ENCODE measurements around the gene GRIFIN.

The GRIFIN gene

DNA sequence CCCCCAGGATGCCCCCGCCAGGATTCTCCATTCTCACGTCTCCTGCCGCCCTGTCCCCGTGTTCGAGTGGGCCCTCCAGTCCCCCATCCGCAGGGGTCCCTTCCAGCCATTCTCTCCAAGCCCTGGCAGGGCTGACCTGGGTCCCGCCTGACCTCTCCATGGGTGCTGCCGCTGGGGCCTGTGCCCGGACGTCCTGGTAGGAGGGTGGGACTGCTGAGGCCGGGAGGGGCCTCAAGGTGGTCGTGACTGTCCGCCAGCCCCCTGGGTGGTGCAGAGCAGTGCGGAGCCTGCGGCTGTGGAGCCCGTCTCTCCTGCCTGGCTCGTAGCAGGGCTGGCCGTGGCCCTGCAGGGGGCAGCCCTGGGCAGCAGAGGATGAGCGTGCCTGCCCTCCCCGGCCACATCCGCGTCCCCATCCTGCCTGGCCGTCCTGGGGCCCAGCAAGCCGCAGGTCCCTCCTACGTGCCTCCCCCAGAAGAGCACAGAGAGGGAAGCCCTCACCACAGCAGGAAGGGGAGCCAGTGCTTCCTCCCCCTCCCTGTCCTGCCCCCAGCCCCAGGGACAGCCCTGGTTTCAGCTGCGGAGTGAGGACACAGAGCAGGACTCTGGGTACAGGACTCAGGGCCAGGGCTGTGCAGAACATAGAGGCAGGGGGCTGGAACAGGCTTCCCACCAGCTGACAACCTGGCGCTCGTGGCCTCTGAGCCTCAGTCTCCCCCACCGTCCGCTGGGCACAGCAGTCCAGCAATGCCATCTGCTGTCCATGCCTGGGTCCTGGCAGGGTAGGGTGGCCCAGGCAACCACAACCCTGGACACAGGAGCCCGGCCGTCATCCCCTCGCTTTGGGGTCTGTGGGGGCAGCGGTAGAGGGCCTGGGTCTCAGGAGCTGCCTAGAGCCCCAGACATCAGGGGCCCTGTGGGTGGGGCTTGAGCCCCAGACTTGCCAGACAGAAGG is 1.5 kb upstream of the GRIFIN start:
- TF ChIP-seq, protein P1, sequence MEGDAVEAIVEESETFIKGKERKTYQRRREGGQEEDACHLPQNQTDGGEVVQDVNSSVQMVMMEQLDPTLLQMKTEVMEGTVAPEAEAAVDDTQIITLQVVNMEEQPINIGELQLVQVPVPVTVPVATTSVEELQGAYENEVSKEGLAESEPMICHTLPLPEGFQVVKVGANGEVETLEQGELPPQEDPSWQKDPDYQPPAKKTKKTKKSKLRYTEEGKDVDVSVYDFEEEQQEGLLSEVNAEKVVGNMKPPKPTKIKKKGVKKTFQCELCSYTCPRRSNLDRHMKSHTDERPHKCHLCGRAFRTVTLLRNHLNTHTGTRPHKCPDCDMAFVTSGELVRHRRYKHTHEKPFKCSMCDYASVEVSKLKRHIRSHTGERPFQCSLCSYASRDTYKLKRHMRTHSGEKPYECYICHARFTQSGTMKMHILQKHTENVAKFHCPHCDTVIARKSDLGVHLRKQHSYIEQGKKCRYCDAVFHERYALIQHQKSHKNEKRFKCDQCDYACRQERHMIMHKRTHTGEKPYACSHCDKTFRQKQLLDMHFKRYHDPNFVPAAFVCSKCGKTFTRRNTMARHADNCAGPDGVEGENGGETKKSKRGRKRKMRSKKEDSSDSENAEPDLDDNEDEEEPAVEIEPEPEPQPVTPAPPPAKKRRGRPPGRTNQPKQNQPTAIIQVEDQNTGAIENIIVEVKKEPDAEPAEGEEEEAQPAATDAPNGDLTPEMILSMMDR (IDR thresholded peaks at IDR 0.05; ENCODE audit: insufficient read depth, low read length, poor library complexity, severe bottlenecking), result peak; percentile 71

DNA sequence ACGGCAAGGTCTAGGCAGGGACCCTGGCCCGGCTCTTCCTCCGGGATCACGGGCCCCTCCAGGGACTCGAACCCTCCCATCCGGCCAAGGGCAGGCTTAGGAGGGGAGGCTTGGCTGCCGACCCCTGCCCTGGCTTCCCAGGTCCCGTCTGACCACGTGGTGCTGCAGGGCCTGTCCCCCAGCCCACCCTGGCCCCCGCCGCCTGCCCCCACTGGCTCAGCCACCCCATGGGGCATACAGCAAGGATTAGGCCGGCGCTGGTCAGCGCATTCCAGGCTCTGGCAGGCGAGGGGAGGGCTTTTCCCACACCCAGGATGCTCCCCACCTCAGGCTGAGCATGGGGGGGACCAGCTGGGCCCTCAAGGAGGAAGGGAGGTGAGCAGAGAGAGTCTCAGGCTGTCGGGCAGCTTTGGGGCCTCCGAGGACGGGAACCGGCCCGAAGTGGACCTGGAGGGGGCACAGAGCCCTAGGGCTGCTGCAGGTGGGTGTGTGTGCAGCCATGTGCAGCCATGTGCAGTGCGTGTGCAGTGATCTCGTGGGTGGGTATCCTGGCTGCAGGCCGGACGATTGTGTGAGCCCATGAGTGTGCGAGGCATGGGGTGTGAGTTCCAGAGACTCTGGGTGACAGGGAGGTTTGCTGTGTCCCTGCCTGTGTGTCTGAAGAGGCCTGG is 713 bp upstream of the GRIFIN start:
- no peaks in the 10 kb centered on the region; the same call in 1 of the 2 replicates for H3K27me3 ChIP-seq (replicated peaks; ENCODE audit: control insufficient read depth, insufficient read depth, low read length)
- no peaks in the 10 kb centered on the region for H3K36me3 ChIP-seq (ENCODE audit: control insufficient read depth, insufficient read depth, low read length)
- TF ChIP-seq, protein P1 (IDR thresholded peaks at IDR 0.05; ENCODE audit: insufficient read depth, low read length, poor library complexity, severe bottlenecking), result no peak
- DNase-seq (ENCODE audit: extremely low read depth, insufficient read length), result no peak
- H3K4me3 ChIP-seq (replicated peaks; ENCODE audit: low read depth, low read length), result no peak overlapping the region

More for the DNA sequence above, 1.5 kb upstream of the GRIFIN start:
- DNase-seq (ENCODE audit: extremely low read depth, insufficient read length), result peak; percentile 40
- H3K4me3 ChIP-seq (replicated peaks; ENCODE audit: low read depth, low read length), result no peak overlapping the region
- no peaks in the 10 kb centered on the region for H3K36me3 ChIP-seq (ENCODE audit: control insufficient read depth, insufficient read depth, low read length)
- H3K27me3 ChIP-seq (replicated peaks; ENCODE audit: control insufficient read depth, insufficient read depth, low read length), result no peaks in the 10 kb centered on the region; the same call in 1 of the 2 replicates

DNA sequence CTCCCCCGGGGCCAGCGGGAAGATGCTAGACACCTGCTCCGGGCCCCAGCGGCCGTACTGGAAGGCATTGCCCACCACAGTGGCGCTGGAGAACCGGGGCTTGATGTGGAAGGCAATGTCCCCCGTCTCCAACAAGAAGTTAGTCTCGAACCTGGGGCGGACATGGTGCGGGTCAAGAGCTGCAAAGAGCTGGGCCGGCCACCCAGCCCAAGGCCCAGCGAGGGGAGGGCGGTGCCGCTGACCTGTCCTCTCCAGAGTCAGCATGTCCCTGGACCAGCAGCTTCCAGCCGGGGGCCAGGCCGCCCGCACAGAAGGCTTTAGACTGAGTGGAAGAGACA is 551 bp downstream of the GRIFIN start:
- no peak for DNase-seq (ENCODE audit: extremely low read depth, insufficient read length)
- Histone ChIP-seq H3K36me3 (ENCODE audit: control insufficient read depth, insufficient read depth, low read length) (no peaks in the 10 kb centered on the region), H3K27me3 (replicated peaks; ENCODE audit: control insufficient read depth, insufficient read depth, low read length) (no peaks in the 10 kb centered on the region; the same call in 1 of the 2 replicates), H3K4me3 (replicated peaks; ENCODE audit: low read depth, low read length) (no peak overlapping the region)
- TF ChIP-seq, protein P1 (IDR thresholded peaks at IDR 0.05; ENCODE audit: insufficient read depth, low read length, poor library complexity, severe bottlenecking), result no peak

DNA sequence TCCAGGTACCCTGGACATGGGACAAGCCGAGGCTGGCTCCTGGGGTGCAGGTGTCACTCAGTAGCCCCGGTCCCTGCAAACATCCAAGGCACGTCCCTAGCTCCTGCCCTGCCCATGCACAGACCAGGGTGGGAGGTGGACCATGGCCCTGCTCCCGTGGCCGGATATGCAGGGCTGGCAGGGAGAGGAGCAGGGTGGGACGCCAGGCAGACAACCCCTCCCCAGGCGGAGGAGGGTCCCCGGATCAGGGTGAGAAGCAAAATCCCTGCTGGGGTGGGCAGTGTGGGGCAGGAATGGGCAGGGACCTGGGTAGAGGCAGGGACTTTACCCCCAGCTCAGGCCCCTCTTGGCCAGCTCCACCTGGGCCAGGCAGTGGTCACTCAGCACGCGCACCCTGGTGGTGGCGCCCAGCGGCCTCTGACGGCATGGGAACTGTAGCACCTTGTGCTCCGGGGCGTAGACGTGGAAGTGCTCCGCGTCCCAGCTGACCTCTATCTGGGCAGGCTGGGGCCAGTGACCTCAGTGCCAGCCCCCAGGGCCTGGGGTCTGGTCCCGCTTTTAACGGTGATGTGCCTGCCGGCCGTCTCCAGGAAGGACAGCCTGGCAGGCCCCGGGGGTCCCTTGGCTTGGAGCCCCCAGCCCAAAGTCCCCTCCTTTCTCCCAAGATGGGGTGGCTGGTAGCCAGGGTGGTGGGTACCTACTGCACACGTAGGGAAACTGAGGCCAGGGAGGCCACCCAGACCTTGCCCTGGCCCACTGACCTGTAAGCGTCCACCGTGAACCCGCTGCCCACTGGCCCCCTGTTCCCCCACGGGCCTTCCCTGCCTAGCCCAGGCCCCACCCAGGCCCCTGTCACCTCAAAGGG is 1.2 kb downstream of the GRIFIN start:
- Histone ChIP-seq H3K4me3 (replicated peaks; ENCODE audit: low read depth, low read length) (no peak overlapping the region), H3K36me3 (ENCODE audit: control insufficient read depth, insufficient read depth, low read length) (no peaks in the 10 kb centered on the region), H3K27me3 (replicated peaks; ENCODE audit: control insufficient read depth, insufficient read depth, low read length) (no peaks in the 10 kb centered on the region; the same call in 1 of the 2 replicates)
- no peak for DNase-seq (ENCODE audit: extremely low read depth, insufficient read length)
- TF ChIP-seq, protein P1 (IDR thresholded peaks at IDR 0.05; ENCODE audit: insufficient read depth, low read length, poor library complexity, severe bottlenecking), result no peak

DNA sequence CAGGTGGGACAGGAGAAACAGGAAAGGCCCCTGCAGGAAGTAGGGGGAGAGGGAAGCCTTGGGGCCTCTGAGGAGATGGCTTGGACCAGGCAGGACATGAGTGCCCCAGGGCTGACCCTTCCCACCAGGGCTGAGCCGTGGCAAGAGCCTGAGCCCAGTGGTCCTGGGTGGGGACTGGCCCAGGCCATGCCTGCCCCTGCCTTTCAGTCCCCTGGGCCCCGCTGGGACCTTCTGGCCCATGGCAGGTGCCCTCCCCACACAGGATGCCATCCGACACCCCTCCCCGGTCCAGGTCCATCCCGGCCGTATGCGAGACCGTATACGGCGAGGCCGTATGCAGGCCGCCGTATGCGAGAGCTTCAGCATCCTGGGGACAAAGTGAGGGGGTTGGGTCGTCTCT is 2.0 kb downstream of the GRIFIN start:
- no peaks in the 10 kb centered on the region for H3K27me3 ChIP-seq (replicated peaks; ENCODE audit: control insufficient read depth, insufficient read depth, low read length)
- no peak for DNase-seq (ENCODE audit: extremely low read depth, insufficient read length)

More for the DNA sequence above, 2.0 kb downstream of the GRIFIN start:
- no peaks in the 10 kb centered on the region for H3K36me3 ChIP-seq (ENCODE audit: control insufficient read depth, insufficient read depth, low read length)
- H3K4me3 ChIP-seq (replicated peaks; ENCODE audit: low read depth, low read length), result no peak overlapping the region
- TF ChIP-seq, protein P1 (IDR thresholded peaks at IDR 0.05; ENCODE audit: insufficient read depth, low read length, poor library complexity, severe bottlenecking), result no peak

All from GM06990 (cell line).